Stomach (tissue), 9 donors: Measurements from ENCODE around the gene FOXO1. TPM values are rescaled to one million over a fixed set of nuclear protein-coding genes. Genes with fewer than 3 reads are reported as not detected.

ENCODE experiments used
- DNase-seq, 2 donors: peaks; one replicate each; pipeline versions ENCODE4 v3.0.0 to v3.0.0-alpha.2; 2013 to 2019
- H3K27ac ChIP-seq, 5 donors: fragments of 200-600 bp in 4 of 5; sonication (generic) in 4 of 5; one replicate each; pipeline ENCODE4 v1.5.1; 2013 to 2019; ENCODE audit warnings: mild to moderate bottlenecking in 1 of 5, moderate library complexity in 1 of 5
- H3K27me3 ChIP-seq, 3 donors: fragments of 200-600 bp; sonication (generic); one replicate each; pipeline ENCODE4 v1.5.1; 2017 to 2019; ENCODE audit warnings: mixed run types in 1 of 3
- H3K36me3 ChIP-seq, 4 donors: fragments of 200-600 bp; sonication (generic); 1 replicate in 3 of 4; 2 replicates in 1 of 4; pipeline ENCODE4 v1.5.1; 2016 to 2019
- H3K4me1 ChIP-seq, 4 donors: fragments of 200-600 bp; sonication (generic); one replicate each; pipeline ENCODE4 v1.5.1; 2016 to 2019
- H3K4me3 ChIP-seq, 4 donors: fragments of 200-600 bp; sonication (generic) in 3 of 4; one replicate each; pipeline ENCODE4 v1.5.1; 2016 to 2019; ENCODE audit warnings: mild to moderate bottlenecking in 1 of 4
- H3K9me3 ChIP-seq, 4 donors: fragments of 200-600 bp; sonication (generic); one replicate each; pipeline ENCODE4 v1.5.1; 2016 to 2019
- CTCF ChIP-seq, 7 experiments: fragments of 450-650 bp in 4 of 7; fragments of 200-600 bp in 3 of 7; sonication (generic) in 3 of 7; IDR thresholded peaks; one replicate each; pipeline ENCODE4 v1.5.1; 2016 to 2019; ENCODE audit warnings: antibody characterized with exemption in 7 of 7, control low read depth in 2 of 7, mild to moderate bottlenecking in 1 of 7
- EP300 ChIP-seq: sonication (generic); formaldehyde crosslinking; IDR thresholded peaks from one replicate; pipeline ENCODE4 v1.6.1; 2017; ENCODE audit warnings: antibody characterized with exemption
- POLR2A ChIP-seq, 4 donors: fragments of 450-650 bp; IDR thresholded peaks; one replicate each; pipeline ENCODE4 v1.6.1; 2016; ENCODE audit warnings: antibody characterized with exemption in 4 of 4, control low read depth in 2 of 4, mild to moderate bottlenecking in 1 of 4, moderate library complexity in 1 of 4
- POLR2AphosphoS5 ChIP-seq, 3 donors: sonication (generic); formaldehyde crosslinking; IDR thresholded peaks; one replicate each; pipeline ENCODE4 v1.6.1; 2016; ENCODE audit warnings: antibody characterized with exemption in 3 of 3
- WGBS, 5 donors: extraction: QIAGEN DNeasy Blood & Tissue Kit in 3 of 5; methylation state at CpG; one replicate each; pipeline versions ENCODE4 v1.1.5 to v1.1.7; 2013 to 2018; 5-methylcytosine and 5-hydroxymethylcytosine counted together
- intact Hi-C: fragments of 100-400 bp; cut with DNase I; formaldehyde crosslinking; loops from one replicate; pipeline ENCODE4 v1.15.1; 2023; ENCODE audit warnings: low total_unique reads
- polyA plus RNA-seq, 3 donors: library from polyadenylated mRNA; stranded (reverse); fragments of 200-250 nt; gene quantifications; one replicate each; pipeline ENCODE4 v1.2.3, GENCODE V29; 2013
- total RNA-seq, 5 donors: library from RNA; depleted of rRNA; stranded (reverse); fragments of >200 nt; gene quantifications; one replicate each; pipeline versions ENCODE4 v1.1.0 to v1.2.3, GENCODE V29; 2014 to 2016
- donor health status: healthy with polysubstance abuse.
- donor health status: Bipolar disorder and iron deficiency.
- donor health status: healthy.

Gene FOXO1
- total and polyA plus RNA-seq, 8 donors = 4.2 to 43.7 (median 19.6) TPM

GRCh38 chr13:40611635-40612034, 54.8 kb downstream of the FOXO1 start:
- Histone ChIP-seq H3K27ac (no peak overlapping the region), H3K4me1 (peaks cover 23 to 78% (median 46%) of the 10 kb centered on the region in 4 donors)

GRCh38 chr13:40611004-40611403, 55.4 kb downstream of the FOXO1 start:
- H3K27me3 ChIP-seq = no peaks in the 10 kb centered on the region
- no peak overlapping the region for H3K4me3 ChIP-seq
- intact Hi-C loops = no loop called here
- TF ChIP-seq POLR2A (IDR thresholded peaks at IDR 0.05) (no peak), POLR2AphosphoS5 (IDR thresholded peaks at IDR 0.05) (no peak), EP300 (no peak), CTCF (IDR thresholded peaks at IDR 0.05) (no peak)
- DNase-seq = no peak
- no peak overlapping the region for H3K27ac ChIP-seq
- peaks cover 23 to 73% (median 47%) of the 10 kb centered on the region in 4 donors for H3K4me1 ChIP-seq
- H3K9me3 ChIP-seq = no peaks in the 10 kb centered on the region
- no peaks in the 10 kb centered on the region for H3K36me3 ChIP-seq
- 60 to 84% (median 81%) methylated on average over 3 of the region's 3 CpGs for WGBS, 5 donors

More at GRCh38 chr13:40611635-40612034, 54.8 kb downstream of the FOXO1 start:
- H3K4me3 ChIP-seq = no peak overlapping the region
- no peak for DNase-seq
- H3K9me3 ChIP-seq = no peaks in the 10 kb centered on the region
- WGBS, 5 donors = 91 to 95% (median 95%) methylated on average over 7 of the region's 7 CpGs
- H3K36me3 ChIP-seq = no peaks in the 10 kb centered on the region
- intact Hi-C loops = no loop called here
- TF ChIP-seq CTCF (IDR thresholded peaks at IDR 0.05) (no peak), EP300 (no peak), POLR2A (IDR thresholded peaks at IDR 0.05) (no peak), POLR2AphosphoS5 (IDR thresholded peaks at IDR 0.05) (no peak)
- no peaks in the 10 kb centered on the region for H3K27me3 ChIP-seq

- intact Hi-C loops = no loop called here
- Histone ChIP-seq H3K4me1 (peaks cover 23 to 65% (median 42%) of the 10 kb centered on the region in 4 donors), H3K36me3 (no peaks in the 10 kb centered on the region), H3K27ac (no peak overlapping the region), H3K27me3 (no peaks in the 10 kb centered on the region), H3K9me3 (no peaks in the 10 kb centered on the region), H3K4me3 (no peak overlapping the region)
- no peak for TF ChIP-seq EP300
- TF ChIP-seq POLR2AphosphoS5 (IDR thresholded peaks at IDR 0.05) = no peak
- no peak for TF ChIP-seq CTCF (IDR thresholded peaks at IDR 0.05)
- TF ChIP-seq POLR2A (IDR thresholded peaks at IDR 0.05) = no peak
- DNase-seq = peak in 1 of 2 donors; percentile 41
- WGBS, 5 donors = 81 to 89% (median 84%) methylated on average over 9 of the region's 9 CpGs
These were observed 56.3 kb downstream of the FOXO1 start for GRCh38 chr13:40609972-40610726.

GRCh38 chr13:40608308-40608707, 58.1 kb downstream of the FOXO1 start:
- WGBS, 5 donors = 92 to 100% (median 97%) methylated on average over 1 of the region's 1 CpG
- intact Hi-C loops = no loop called here
- peaks cover 11 to 53% (median 32%) of the 10 kb centered on the region in 4 donors for H3K4me1 ChIP-seq

GRCh38 chr13:40605573-40605972, 60.9 kb downstream of the FOXO1 start:
- H3K4me3 ChIP-seq = no peak overlapping the region
- TF ChIP-seq POLR2A (IDR thresholded peaks at IDR 0.05) (no peak), CTCF (IDR thresholded peaks at IDR 0.05) (no peak), EP300 (no peak), POLR2AphosphoS5 (IDR thresholded peaks at IDR 0.05) (no peak)
- no peak for DNase-seq
- no peaks in the 10 kb centered on the region for H3K9me3 ChIP-seq
- H3K4me1 ChIP-seq = peaks cover 0 to 38% (median 17%) of the 10 kb centered on the region in 4 donors
- H3K27me3 ChIP-seq = no peaks in the 10 kb centered on the region
- no peak overlapping the region for H3K27ac ChIP-seq
- H3K36me3 ChIP-seq = no peaks in the 10 kb centered on the region
- intact Hi-C loops = no loop called here
- 82 to 88% (median 86%) methylated on average over 5 of the region's 5 CpGs for WGBS, 5 donors

More at GRCh38 chr13:40608308-40608707, 58.1 kb downstream of the FOXO1 start:
- Histone ChIP-seq H3K9me3 (no peaks in the 10 kb centered on the region), H3K36me3 (no peaks in the 10 kb centered on the region), H3K4me3 (no peak overlapping the region), H3K27ac (no peak overlapping the region), H3K27me3 (no peaks in the 10 kb centered on the region)
- TF ChIP-seq POLR2A (IDR thresholded peaks at IDR 0.05) (no peak), EP300 (no peak)
- DNase-seq = no peak
